ENCODE results near the gene EPM2AIP1.

Gene EPM2AIP1

DNA sequence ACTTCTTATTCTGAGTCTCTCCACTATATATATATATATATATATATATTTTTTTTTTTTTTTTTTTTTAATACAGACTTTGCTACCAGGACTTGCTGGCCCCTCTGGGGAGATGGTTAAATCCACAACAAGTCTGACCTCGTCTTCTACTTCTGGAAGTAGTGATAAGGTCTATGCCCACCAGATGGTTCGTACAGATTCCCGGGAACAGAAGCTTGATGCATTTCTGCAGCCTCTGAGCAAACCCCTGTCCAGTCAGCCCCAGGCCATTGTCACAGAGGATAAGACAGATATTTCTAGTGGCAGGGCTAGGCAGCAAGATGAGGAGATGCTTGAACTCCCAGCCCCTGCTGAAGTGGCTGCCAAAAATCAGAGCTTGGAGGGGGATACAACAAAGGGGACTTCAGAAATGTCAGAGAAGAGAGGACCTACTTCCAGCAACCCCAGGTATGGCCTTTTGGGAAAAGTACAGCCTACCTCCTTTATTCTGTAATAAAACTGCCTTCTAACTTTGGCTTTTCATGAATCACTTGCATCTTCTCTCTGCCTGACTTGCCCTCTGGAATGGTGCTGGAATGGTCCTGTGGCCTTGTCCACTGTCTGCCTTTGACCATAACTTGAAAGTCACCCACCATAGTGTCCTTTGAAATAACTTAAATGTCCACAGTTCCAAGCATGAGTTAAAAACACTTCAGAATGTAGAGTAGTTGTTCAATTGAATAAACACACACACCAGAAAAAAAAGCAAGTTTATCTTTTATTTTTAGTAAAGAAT is 32.8 kb upstream of the EPM2AIP1 start:
- DNase-seq (ENCODE audit: low spot score), result no peak
- TF ChIP-seq CTCF (IDR thresholded peaks at IDR 0.05; ENCODE audit: borderline replicate concordance, control extremely low read depth, extremely low read depth, insufficient read depth, missing control alignments), result no peak
- in situ Hi-C loops (cut with MboI; ENCODE audit: low sequenced_read_pairs, unreplicated experiment), result no loop called here

DNA sequence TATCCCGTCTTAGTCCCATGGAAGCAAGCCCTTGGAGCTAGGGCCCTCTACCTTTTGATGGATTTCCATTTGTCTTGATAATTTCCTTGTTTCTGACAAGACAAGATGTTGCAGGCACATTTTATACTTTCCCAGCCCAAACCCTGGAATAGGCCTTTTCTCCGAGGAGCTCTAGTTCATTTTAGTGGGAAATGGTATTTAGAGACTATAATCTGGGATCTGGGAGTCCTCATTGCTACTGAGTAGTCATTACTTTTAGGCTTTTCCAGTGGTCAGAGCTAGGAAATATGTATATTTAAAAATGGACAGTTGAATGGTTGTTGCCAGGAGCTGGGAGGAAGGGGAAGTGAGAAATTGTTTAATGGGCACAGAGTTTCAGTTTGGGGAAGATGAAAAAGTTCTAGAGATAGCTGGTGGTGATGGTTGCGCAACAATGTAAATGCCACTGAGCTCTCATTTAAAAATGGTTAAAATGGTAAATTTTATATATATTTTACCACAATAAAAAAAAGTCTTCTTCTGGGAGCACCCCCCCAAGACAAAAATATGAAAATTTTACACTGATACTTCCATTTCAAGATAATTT is 32.0 kb upstream of the EPM2AIP1 start:
- in situ Hi-C loops (cut with MboI; ENCODE audit: low sequenced_read_pairs, unreplicated experiment), result no loop called here
- DNase-seq (ENCODE audit: low spot score), result no peak

DNA sequence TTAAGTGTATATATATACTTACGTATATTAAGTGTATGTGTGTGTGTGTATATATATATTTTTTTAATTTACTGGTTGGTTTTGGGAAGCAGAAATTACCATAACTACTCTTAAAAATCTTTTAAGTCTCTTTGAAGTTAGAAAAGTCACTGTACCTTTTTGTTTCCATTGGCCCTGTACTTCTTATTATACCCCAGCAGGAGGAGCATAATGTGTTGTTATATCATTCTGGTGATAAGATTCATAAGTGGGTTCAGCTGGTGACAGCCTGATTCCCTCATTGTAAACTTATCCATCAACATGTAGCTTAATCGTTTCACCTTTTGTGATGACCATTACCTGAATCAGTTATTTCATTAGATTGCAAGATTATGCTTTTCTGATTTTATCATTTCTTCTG is 31.2 kb upstream of the EPM2AIP1 start:
- in situ Hi-C loops (cut with MboI; ENCODE audit: low sequenced_read_pairs, unreplicated experiment), result no loop called here
- peak; percentile 26 for DNase-seq (ENCODE audit: low spot score)
- TF ChIP-seq CTCF (IDR thresholded peaks at IDR 0.05; ENCODE audit: borderline replicate concordance, control extremely low read depth, extremely low read depth, insufficient read depth, missing control alignments), result peak; percentile 12

More for the DNA sequence above, 32.0 kb upstream of the EPM2AIP1 start:
- no peak for TF ChIP-seq CTCF (IDR thresholded peaks at IDR 0.05; ENCODE audit: borderline replicate concordance, control extremely low read depth, extremely low read depth, insufficient read depth, missing control alignments)

DNA sequence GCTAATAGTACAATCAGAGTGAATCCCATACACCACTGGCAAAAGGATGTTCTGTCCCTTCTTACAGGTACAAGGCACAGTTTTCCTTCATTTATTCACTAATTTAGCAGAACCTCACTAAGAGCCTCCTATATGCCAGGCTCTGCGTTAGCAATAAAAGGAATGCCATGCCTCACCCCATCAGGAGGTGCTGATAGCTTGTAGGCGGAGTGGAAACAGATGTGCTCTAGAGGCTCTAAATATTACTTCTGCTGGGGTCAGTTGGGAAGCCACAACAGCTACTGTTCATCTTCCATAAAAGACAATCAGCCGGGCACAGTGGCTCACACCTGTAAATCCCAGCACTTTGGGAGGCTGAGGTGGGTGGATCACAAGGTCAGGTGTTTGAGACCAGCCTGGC is 24.8 kb upstream of the EPM2AIP1 start:
- no peak for DNase-seq (ENCODE audit: low spot score)
- in situ Hi-C loops (cut with MboI; ENCODE audit: low sequenced_read_pairs, unreplicated experiment), result no loop called here
- no peak for TF ChIP-seq CTCF (IDR thresholded peaks at IDR 0.05; ENCODE audit: borderline replicate concordance, control extremely low read depth, extremely low read depth, insufficient read depth, missing control alignments)

DNA sequence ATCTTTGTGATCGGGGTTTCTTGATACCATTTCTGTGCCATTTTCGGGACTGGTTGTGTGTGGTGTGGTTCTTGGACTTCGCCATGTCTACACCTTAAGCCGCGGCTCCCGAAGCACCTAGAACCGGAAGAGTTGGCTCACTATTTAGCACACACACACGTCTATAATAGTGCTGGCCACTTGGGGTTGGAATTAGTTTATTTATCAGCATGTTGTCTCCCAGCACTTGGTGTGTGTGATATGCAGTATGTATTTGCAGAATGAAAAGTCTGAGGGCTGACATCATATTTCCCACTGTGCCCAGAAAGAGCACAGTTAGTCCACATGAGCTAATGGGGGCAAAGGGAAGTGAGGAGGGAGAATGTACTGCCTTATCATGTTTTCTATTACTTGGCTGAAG is 24.0 kb upstream of the EPM2AIP1 start:
- in situ Hi-C loops (cut with MboI; ENCODE audit: low sequenced_read_pairs, unreplicated experiment), result no loop called here
- no peak for DNase-seq (ENCODE audit: low spot score)
- no peak for TF ChIP-seq CTCF (IDR thresholded peaks at IDR 0.05; ENCODE audit: borderline replicate concordance, control extremely low read depth, extremely low read depth, insufficient read depth, missing control alignments)

- no peak for TF ChIP-seq CTCF (IDR thresholded peaks at IDR 0.05; ENCODE audit: borderline replicate concordance, control extremely low read depth, extremely low read depth, insufficient read depth, missing control alignments)
- no peak for DNase-seq (ENCODE audit: low spot score)
- in situ Hi-C loops (cut with MboI; ENCODE audit: low sequenced_read_pairs, unreplicated experiment), result no loop called here
Observed at GRCh38 chr3:37015642-37016041, 22.7 kb upstream of the EPM2AIP1 start.
